Activated CD8-positive, alpha-beta T cell treated with anti-CD3 and anti-CD28 coated beads for 36 hours (primary cell): ENCODE results near the gene PPM1D. TPM values are rescaled to one million over a fixed set of nuclear protein-coding genes. Genes with fewer than 3 reads are reported as not detected.
"Not testable (repeated sequence)": the region's sequence is repeated elsewhere in the genome, so short reads cannot be mapped to it uniquely, and the experiment has no call there.

Source experiments
- ATAC-seq: fragments of 200-7000 bp; cut with Tn5 transposase; one replicate; pipeline ENCODE4 v1.10.0; 2021; ENCODE audit warnings: mild to moderate bottlenecking, moderate library complexity
- CTCF ChIA-PET: fragments of 350-600 bp; sonication (Branson Sonifier 250); formaldehyde crosslinking; loops from one replicate; lab custom pipeline; 2021; ENCODE audit warnings: antibody characterized with exemption; lab: Charles Lee
- POLR2A ChIA-PET: fragments of 350-600 bp; sonication (Branson Sonifier 250); formaldehyde crosslinking; loops from one replicate; lab custom pipeline; 2021; ENCODE audit warnings: antibody characterized with exemption; lab: Charles Lee
- DNase-seq: peaks from one replicate; pipeline ENCODE4 v3.0.0-alpha.2; 2020
- H3K27ac Mint-ChIP-seq: one replicate; pipeline ENCODE4 v1.8.0; 2021; ENCODE audit warnings: mild to moderate bottlenecking, mixed read lengths
- H3K27me3 Mint-ChIP-seq: one replicate; pipeline ENCODE4 v1.8.0; 2021; ENCODE audit warnings: mixed read lengths
- H3K36me3 Mint-ChIP-seq: one replicate; pipeline ENCODE4 v1.8.0; 2021; ENCODE audit warnings: low read depth, mixed read lengths
- H3K4me1 Mint-ChIP-seq: one replicate; pipeline ENCODE4 v1.8.0; 2021; ENCODE audit warnings: low read depth, mixed read lengths
- H3K4me3 Mint-ChIP-seq: one replicate; pipeline ENCODE4 v1.8.0; 2021; ENCODE audit warnings: mild to moderate bottlenecking, moderate library complexity, mixed read lengths
- H3K9me3 Mint-ChIP-seq: one replicate; pipeline ENCODE4 v1.8.0; 2021; ENCODE audit warnings: mixed read lengths
- CTCF ChIP-seq: fragments of 200-600 bp; IDR thresholded peaks from one replicate; pipeline ENCODE4 v1.8.0; 2022; ENCODE audit warnings: antibody characterized with exemption, mild to moderate bottlenecking
- intact Hi-C: fragments of 100-400 bp; cut with micrococcal nuclease; formaldehyde crosslinking; loops from one replicate; pipeline ENCODE4 v1.10.0; 2022
- total RNA-seq, 2 experiments: library from RNA; stranded (reverse); gene quantifications; one replicate each; pipeline ENCODE4 v1.2.3, GENCODE V29; 2021

PPM1D gene
- total RNA-seq, 2 experiments from 2014 or later = 11.6 to 12.3 TPM

- H3K27me3 Mint-ChIP-seq = peaks cover 3% of the 10 kb centered on the region
- no peaks in the 10 kb centered on the region for H3K4me1 Mint-ChIP-seq
- ATAC-seq (no peak), DNase-seq (no peak)
- no peak for TF ChIP-seq CTCF
- H3K9me3 Mint-ChIP-seq = no peaks in the 10 kb centered on the region
- no peaks in the 10 kb centered on the region for H3K36me3 Mint-ChIP-seq
- intact Hi-C loops = no loop called here
- H3K27ac Mint-ChIP-seq = no peak overlapping the region
- POLR2A ChIA-PET = interaction anchor here (1.1 kb wide), 1 partner anchor 13 kb away, joined by 3 read pairs; no protein-coding TSS in a partner anchor
- CTCF ChIA-PET = interaction anchor here (0.8 to 3.7 kb wide), 2 partner anchors 12 to 16 kb away, joined by 3 to 10 read pairs; no protein-coding TSS in a partner anchor
- no peak overlapping the region for H3K4me3 Mint-ChIP-seq
Observed at GRCh38 chr17:60592750-60593149, 7.2 kb upstream of the PPM1D start.

DNA sequence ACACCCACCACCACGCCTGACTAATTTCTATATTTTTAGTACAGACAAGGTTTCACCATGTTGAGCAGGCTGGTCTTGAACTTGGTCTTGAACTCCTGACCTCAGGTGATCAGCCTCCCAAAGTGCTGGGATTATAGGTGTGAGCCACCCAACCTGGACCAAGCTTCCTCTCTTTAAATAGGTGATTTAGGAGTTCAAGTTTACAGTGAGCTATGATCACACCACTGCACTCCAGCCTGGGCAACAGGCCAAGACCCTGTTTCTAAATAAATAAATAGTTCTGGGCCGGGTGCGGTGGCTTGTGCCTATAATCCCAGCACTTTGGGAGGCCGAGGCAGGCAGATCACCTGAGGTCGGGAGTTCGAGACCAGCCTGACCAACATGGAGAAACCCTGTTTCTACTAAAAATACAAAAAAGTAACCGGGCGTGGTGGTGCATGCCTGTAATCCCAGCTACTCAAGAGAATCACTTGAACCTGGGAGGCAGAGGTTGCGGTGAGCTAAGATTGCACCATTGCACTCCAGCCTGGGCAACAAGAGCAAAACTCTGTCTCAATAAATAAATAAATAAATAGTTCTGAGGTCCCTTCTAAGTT lies 6.5 kb upstream of the PPM1D start:
- H3K36me3 Mint-ChIP-seq, POLR2A ChIA-PET, DNase-seq, H3K4me1 Mint-ChIP-seq, H3K4me3 Mint-ChIP-seq, intact Hi-C loops, ATAC-seq, H3K27me3 Mint-ChIP-seq, H3K27ac Mint-ChIP-seq, H3K9me3 Mint-ChIP-seq: not testable (repeated sequence)
- CTCF ChIA-PET = interaction anchor here (1.2 to 1.6 kb wide), 2 partner anchors 11 to 24 kb away, joined by 3 to 5 read pairs; no protein-coding TSS in a partner anchor

DNA sequence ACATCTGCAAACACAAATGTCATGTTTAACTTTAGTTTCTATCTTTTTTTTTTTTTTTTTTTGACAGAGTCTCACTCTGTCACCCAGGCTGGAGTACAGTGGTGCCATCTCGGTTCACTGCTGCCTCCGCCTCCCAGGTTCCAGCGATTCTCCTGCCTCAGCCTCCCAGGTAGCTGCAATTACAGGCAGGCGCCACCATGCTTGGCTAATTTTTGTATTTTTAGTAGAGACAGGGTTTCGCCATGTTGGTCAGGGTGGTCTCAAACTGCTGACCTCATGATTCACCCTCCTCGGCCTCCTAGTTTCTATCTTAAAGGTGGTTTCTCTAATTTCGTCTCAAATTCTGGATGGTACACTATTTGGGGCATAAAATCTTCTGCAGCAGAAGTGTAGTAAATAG lies 5.8 kb upstream of the PPM1D start:
- POLR2A ChIA-PET = interaction anchor here (0.7 kb wide), 1 partner anchor 8 kb away, joined by 3 read pairs; no protein-coding TSS in a partner anchor
- H3K27ac Mint-ChIP-seq, H3K27me3 Mint-ChIP-seq, H3K4me3 Mint-ChIP-seq, ATAC-seq, intact Hi-C loops, H3K9me3 Mint-ChIP-seq, H3K36me3 Mint-ChIP-seq, H3K4me1 Mint-ChIP-seq, DNase-seq: not testable (repeated sequence)
- CTCF ChIA-PET = interaction anchor here (1.0 to 1.6 kb wide), 3 partner anchors 11 to 69 kb away, joined by 3 to 5 read pairs (median 3); no protein-coding TSS in a partner anchor

GRCh38 chr17:60594734-60595133 lies 5.3 kb upstream of the PPM1D start:
- no peak for DNase-seq
- ChIA-PET POLR2A (interaction anchor here (0.7 kb wide), 1 partner anchor 9 kb away, joined by 3 read pairs; no protein-coding TSS in a partner anchor), CTCF (interaction anchor here (1.0 to 1.6 kb wide), 4 partner anchors 12 to 70 kb away, joined by 3 to 5 read pairs (median 4); no protein-coding TSS in a partner anchor)
- H3K27ac Mint-ChIP-seq = no peak overlapping the region
- peaks cover 3% of the 10 kb centered on the region for H3K27me3 Mint-ChIP-seq
- H3K4me3 Mint-ChIP-seq = no peak overlapping the region
- no peaks in the 10 kb centered on the region for H3K36me3 Mint-ChIP-seq
- H3K9me3 Mint-ChIP-seq = no peaks in the 10 kb centered on the region
- TF ChIP-seq CTCF = no peak
- no peak for ATAC-seq
- peaks cover 8% of the 10 kb centered on the region for H3K4me1 Mint-ChIP-seq
- intact Hi-C loops = no loop called here

GRCh38 chr17:60597297-60597696 lies 2.7 kb upstream of the PPM1D start:
- peaks cover 1% of the 10 kb centered on the region for H3K27me3 Mint-ChIP-seq
- peaks cover 2% of the 10 kb centered on the region for H3K36me3 Mint-ChIP-seq
- no peak for ATAC-seq
- TF ChIP-seq CTCF = no peak
- H3K4me3 Mint-ChIP-seq = no peak overlapping the region
- no peaks in the 10 kb centered on the region for H3K9me3 Mint-ChIP-seq
- POLR2A ChIA-PET = interaction anchor here (0.6 to 1.8 kb wide), 2 partner anchors 10 to 40 kb away, joined by 3 to 4 read pairs; no protein-coding TSS in a partner anchor
- intact Hi-C loops = no loop called here
- no peak for DNase-seq
- CTCF ChIA-PET = interaction anchor here (1.2 kb wide), 1 partner anchor 28 kb away, joined by 6 read pairs; no protein-coding TSS in a partner anchor
- H3K4me1 Mint-ChIP-seq = peaks cover 11% of the 10 kb centered on the region
- H3K27ac Mint-ChIP-seq = no peak overlapping the region
